Cardiac septum (tissue), 1 donor: ENCODE data around the gene TIA1. TPM values are rescaled to one million over a fixed set of nuclear protein-coding genes. Genes with fewer than 3 reads are reported as not detected.
"Not testable (repeated sequence)": the region's sequence is repeated elsewhere in the genome, so short reads cannot be mapped to it uniquely, and the experiment has no call there.

Source experiments
- DNase-seq: peaks from one replicate; pipeline ENCODE4 v3.0.0-alpha.2; 2020; ENCODE audit warnings: low spot score
- intact Hi-C: fragments of 100-400 bp; cut with DNase I; formaldehyde crosslinking; loops from one replicate; pipeline ENCODE4 v1.14.0; 2022
- total RNA-seq: library from RNA; stranded (reverse); fragmentation: NEBNext Ultra II Directional; extraction: Animal tissue kit (Norgen Biotek cat#: 25700); gene quantifications from one replicate; pipeline ENCODE4 v1.2.1, GENCODE V29; 2021
- donor health status: DM: no; HTN: no; CAD: no.

Gene TIA1
- total RNA-seq, 1 donor from 2014 or later: 49.4 TPM

- intact Hi-C loops: no loop called here
- no peak for DNase-seq
These were observed 14.5 kb downstream of the TIA1 start for GRCh38 chr2:70233926-70234325.

DNA sequence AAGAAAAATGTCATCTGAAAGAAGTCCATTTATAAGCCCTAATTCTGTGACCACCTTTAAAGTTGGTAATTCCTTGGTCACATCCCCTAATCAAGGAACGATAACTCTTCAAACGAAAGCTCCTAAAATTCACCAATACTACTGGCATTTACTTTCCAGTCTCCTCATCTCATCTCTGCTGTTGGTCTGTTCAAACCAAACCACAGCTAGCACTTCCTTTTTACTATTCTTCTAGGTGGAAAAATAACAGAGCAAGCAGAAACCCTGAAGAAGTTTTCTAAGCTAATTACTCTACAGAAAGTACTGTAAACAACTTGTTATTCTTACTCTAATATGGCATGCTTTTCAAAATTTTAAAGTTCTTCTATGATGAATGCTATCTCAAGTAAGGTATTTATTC, 21.6 kb downstream of the TIA1 start:
- DNase-seq: no peak
- intact Hi-C loops: no loop called here

- intact Hi-C loops, DNase-seq: not testable (repeated sequence)
These were observed 25.1 kb downstream of the TIA1 start for GRCh38 chr2:70223305-70223704.

GRCh38 chr2:70214953-70215549, 33.4 kb downstream of the TIA1 start:
- intact Hi-C loops: no loop called here
- no peak for DNase-seq

DNA sequence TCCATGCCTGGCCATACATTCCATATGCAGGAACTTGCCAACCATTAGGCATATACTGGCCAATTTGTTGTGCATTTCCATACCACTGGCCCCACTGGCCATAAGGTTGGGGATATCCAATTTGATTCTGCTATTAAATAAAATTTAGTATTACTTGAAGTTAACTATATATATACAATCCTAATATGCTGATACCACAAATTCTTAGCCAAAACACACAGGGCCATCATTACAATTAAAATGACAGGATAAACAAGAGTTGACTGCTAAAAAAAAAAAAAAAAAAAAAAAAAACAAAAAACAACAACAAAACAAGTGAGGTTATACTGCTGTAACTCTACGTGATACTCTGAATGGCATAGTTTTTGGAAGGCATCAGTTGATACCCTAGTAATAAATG, 34.1 kb downstream of the TIA1 start:
- DNase-seq: no peak
- intact Hi-C loops: no loop called here

- intact Hi-C loops: no loop called here
- DNase-seq: no peak
These were observed 36.0 kb downstream of the TIA1 start for GRCh38 chr2:70212298-70212932.

DNA sequence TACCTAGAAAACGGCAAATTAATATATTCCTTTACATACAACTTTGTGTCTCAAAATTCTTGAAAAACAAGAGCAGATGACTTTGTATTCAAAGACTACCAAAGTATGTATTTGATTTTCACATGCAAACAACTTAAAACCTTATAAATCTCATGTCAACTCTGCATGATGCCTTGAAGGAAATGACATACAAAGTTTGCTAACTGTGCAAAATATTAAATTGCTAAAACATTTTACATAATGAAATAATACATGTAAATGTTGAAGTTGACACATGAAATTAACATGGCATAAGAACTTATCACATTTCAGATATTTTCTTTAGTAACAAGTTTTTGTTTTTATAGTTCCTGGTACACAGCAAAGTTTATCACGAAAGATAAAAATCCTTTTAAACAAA, 36.8 kb downstream of the TIA1 start:
- DNase-seq: no peak
- intact Hi-C loops: no loop called here

- intact Hi-C loops: no loop called here
These were observed 44.0 kb downstream of the TIA1 start for GRCh38 chr2:70204452-70204851.

DNA sequence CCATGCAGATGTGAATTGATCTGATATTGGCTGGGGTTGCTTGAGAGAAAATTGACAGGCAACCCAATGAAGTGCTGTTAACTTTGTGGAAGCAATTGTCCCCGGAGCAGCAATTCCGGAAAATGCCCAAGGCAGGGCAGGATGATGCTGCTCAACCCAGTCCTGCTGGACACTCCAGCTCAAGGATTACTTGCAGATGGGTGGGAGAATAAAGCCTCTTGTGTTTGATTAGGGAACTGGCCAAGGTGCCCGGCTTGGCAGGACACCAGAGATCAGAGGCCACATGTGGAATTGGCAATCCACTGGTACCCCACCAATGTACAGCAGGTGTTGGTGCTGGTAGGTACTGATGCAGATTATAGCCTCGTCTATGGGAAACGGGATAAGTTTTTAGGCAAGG, 45.3 kb downstream of the TIA1 start:
- intact Hi-C loops: no loop called here
- DNase-seq: no peak

More at GRCh38 chr2:70204452-70204851, 44.0 kb downstream of the TIA1 start:
- DNase-seq: no peak

- no peak for DNase-seq
- intact Hi-C loops: no loop called here
These were observed 46.1 kb downstream of the TIA1 start for GRCh38 chr2:70202236-70202806.

DNA sequence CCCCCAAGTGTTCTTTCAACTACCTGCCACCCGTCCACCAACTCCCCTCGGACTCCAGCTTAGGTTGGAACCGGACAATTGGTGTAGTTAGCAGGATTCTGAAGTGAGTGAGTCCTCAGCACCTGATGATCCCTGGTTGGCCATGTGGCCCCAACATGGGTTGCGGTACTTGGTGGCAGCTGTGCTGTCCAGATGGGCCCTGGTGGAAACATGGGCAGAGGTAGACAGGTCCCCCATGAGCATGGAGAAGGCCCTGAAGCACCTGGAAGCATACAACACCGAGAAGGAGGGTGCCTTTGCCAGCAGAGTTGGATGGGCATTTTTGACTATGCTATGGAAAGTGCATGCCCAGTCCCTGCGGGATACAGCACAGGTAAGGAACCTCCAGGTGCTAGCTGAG, 46.6 kb downstream of the TIA1 start:
- no peak for DNase-seq
- intact Hi-C loops: no loop called here

DNA sequence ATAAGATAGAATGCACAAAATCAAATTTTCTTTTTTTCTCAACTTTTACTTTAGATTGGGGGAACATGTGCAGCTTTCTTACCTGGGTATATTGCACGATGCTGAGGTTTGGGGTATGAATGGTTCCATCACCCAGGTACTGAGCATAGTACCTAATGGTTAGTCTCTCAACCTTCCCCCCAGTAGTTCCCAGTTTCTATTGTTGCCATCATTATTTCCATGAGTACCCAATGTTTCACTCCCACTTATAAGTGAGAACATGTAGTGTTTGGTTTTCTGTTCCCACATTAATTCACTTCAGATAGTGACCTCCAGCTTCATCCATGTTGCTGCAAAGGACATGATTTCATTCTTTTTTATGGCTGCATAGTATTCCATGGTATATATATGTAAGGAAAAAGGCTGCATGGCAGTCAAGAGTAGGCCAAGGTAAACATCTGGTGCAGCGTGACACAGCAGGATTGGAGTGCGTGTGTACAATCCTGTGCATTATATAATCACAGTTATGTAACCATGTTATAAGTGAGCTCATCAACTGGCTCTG, 47.1 kb downstream of the TIA1 start:
- intact Hi-C loops: no loop called here

GRCh38 chr2:70199320-70199864, 49.0 kb downstream of the TIA1 start:
- no peak for DNase-seq
- intact Hi-C loops: no loop called here

More for the DNA sequence above, 47.1 kb downstream of the TIA1 start:
- DNase-seq: no peak

GRCh38 chr2:70192516-70192915, 55.9 kb downstream of the TIA1 start:
- no peak for DNase-seq
- intact Hi-C loops: loop anchor here (5.0 kb wide), 2 partner anchors 105 to 280 kb away; partner anchors contain the start of gene PCBP1

- no peak for DNase-seq
- intact Hi-C loops: loop anchor here (2.0 to 5.0 kb wide), 4 partner anchors 48 to 279 kb away; partner anchors contain the start of genes PCBP1 and SNRPG
These were observed 57.1 kb downstream of the TIA1 start for GRCh38 chr2:70191244-70191735.

- intact Hi-C loops: loop anchor here (2.0 to 5.0 kb wide), 4 partner anchors 48 to 278 kb away; partner anchors contain the start of genes PCBP1 and SNRPG
- peak; percentile 96 for DNase-seq
These were observed 57.8 kb downstream of the TIA1 start, which contains the start of gene C2orf42 for GRCh38 chr2:70190418-70191243. TSS of gene C2orf42 (minus strand) at chr2:70191019. CDS start at chr2:70181985, 9,034 bp downstream.

GRCh38 chr2:70188460-70188859, 60.0 kb downstream of the TIA1 start:
- DNase-seq: no peak
- intact Hi-C loops: no loop called here

- DNase-seq, intact Hi-C loops: not testable (repeated sequence)
These were observed 61.3 kb downstream of the TIA1 start for GRCh38 chr2:70187170-70187569.

DNA sequence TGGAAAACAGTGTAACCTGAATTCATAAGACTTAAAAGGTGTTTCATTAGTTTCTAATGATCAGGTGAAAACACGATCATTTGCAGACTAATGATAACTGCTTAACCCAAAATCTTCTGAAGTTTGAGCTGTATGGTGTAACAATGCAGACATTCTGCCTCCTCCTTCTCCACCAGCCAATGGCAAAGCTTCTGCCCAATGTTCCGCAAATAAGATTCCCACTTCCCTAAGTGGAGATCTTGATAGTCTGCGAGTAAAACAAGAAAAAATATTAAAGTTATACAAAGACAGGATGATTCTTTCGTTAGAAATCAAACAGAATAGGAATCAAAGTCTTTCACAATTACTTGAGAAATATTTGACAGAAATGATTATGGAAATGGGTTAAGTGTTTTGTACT, 65.7 kb downstream of the TIA1 start:
- intact Hi-C loops: no loop called here
- no peak for DNase-seq
